Measurements from ENCODE around the gene SIRPA. TPM values are rescaled to one million over a fixed set of nuclear protein-coding genes. Genes with fewer than 3 reads are reported as not detected.

SIRPA gene
- total and polyA plus RNA-seq, 2 of the 4 experiments (the other 2 are of a cell fraction): 9.9 to 40.2 TPM

DNA sequence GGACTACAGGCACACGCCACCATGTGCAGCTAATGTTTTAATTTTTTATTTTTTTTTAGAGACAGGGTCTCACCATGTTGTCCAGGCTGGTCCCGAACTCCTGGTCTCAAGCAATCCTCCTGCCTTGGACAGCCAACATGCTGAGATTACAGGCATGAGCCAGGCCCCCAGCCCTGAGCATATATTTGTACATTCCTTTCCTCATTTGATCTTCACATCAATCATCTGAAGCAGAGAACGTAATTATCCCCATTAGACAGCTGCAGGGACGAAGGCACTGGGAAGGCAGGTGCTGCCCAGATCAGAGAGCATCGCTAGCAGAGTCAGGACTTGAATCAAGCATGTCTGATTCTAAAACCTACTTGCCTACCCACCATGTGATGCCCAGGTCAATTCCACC is 41.0 kb upstream of the SIRPA start:
- Histone ChIP-seq H4K20me1 (ENCODE audit: insufficient read depth, low read length) (no peaks in the 10 kb centered on the region), H3K36me3 (ENCODE audit: control insufficient read depth, insufficient read depth, low read length) (no peaks in the 10 kb centered on the region), H2AFZ (replicated peaks; ENCODE audit: low read length, poor library complexity) (no peak overlapping the region), H4K8ac (ENCODE audit: low read depth in 2 of 2, low read length in 2 of 2) (no peak overlapping the region), H3K23ac (ENCODE audit: low read depth, low read length) (no peak overlapping the region), H2BK20ac (ENCODE audit: low read depth, low read length) (no peak overlapping the region), H4K91ac (ENCODE audit: insufficient read depth, low read depth, low read length) (no peak overlapping the region), H3K9ac (ENCODE audit: low read depth, low read length) (no peak overlapping the region), H3K4me2 (ENCODE audit: low read depth, low read length) (no peak overlapping the region), H3K4me1 (ENCODE audit: control insufficient read depth, insufficient read depth, low read length) (no peaks in the 10 kb centered on the region; the same call in 1 of the 2 replicates), H3K56ac (ENCODE audit: extremely low read depth, insufficient read depth, low read length) (no peak overlapping the region), H3K4ac (ENCODE audit: low read depth, low read length) (no peak overlapping the region), H3K79me1 (ENCODE audit: low read depth in 1 of 2, low read length in 2 of 2) (no peaks in the 10 kb centered on the region), H2BK5ac (ENCODE audit: low read depth, low read length, poor library complexity, severe bottlenecking) (no peak overlapping the region), H3K18ac (ENCODE audit: low read depth, low read length) (no peak overlapping the region), H3K14ac (replicated peaks; ENCODE audit: low read depth, low read length) (no peak overlapping the region), H2BK120ac (ENCODE audit: low read depth, low read length) (no peak overlapping the region), H3K9me1 (ENCODE audit: insufficient read depth, low read length) (no peaks in the 10 kb centered on the region), H3K27me3 (ENCODE audit: control insufficient read depth, insufficient read depth, low read length) (peaks cover 18% of the 10 kb centered on the region), H4K5ac (ENCODE audit: low read depth, low read length) (no peak overlapping the region), H3K4me3 (ENCODE audit: insufficient read depth, low read depth, low read length) (no peak overlapping the region), H2BK15ac (ENCODE audit: low read depth, low read length) (no peak overlapping the region), H2AK5ac (ENCODE audit: low read depth, low read length) (no peak overlapping the region), H3K27ac (ENCODE audit: insufficient read depth, low read length) (no peak overlapping the region), H2AK9ac (replicated peaks; ENCODE audit: low read depth, low read length, poor library complexity) (no peak overlapping the region), H3K9me3 (ENCODE audit: control insufficient read depth, insufficient read depth, low read length) (peaks cover 3% of the 10 kb centered on the region; the same call in 1 of the 2 replicates)
- no peak for ATAC-seq (ENCODE audit: low read depth)
- TF ChIP-seq NFE2L2 (IDR thresholded peaks at IDR 0.05; ENCODE audit: low read depth, low read length): no peak
- TF ChIP-seq RAD21 (IDR thresholded peaks at IDR 0.05; ENCODE audit: low read length): no peak
- TF ChIP-seq FOS (IDR thresholded peaks at IDR 0.05; ENCODE audit: low read depth, low read length): no peak
- no peak for TF ChIP-seq MAFK (IDR thresholded peaks at IDR 0.05; ENCODE audit: low read depth, low read length)
- no peak for TF ChIP-seq CEBPB (IDR thresholded peaks at IDR 0.05; ENCODE audit: low read depth, low read length)
- TF ChIP-seq, protein P1, sequence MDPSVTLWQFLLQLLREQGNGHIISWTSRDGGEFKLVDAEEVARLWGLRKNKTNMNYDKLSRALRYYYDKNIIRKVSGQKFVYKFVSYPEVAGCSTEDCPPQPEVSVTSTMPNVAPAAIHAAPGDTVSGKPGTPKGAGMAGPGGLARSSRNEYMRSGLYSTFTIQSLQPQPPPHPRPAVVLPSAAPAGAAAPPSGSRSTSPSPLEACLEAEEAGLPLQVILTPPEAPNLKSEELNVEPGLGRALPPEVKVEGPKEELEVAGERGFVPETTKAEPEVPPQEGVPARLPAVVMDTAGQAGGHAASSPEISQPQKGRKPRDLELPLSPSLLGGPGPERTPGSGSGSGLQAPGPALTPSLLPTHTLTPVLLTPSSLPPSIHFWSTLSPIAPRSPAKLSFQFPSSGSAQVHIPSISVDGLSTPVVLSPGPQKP (IDR thresholded peaks at IDR 0.05; ENCODE audit: borderline replicate concordance, low read depth, low read length): no peak
- no peak for TF ChIP-seq POLR2A (IDR thresholded peaks at IDR 0.05; ENCODE audit: low read depth, low read length)
- intact Hi-C loops (cut with micrococcal nuclease) (no loop called here), in situ Hi-C loops (cut with MboI; ENCODE audit: low sequenced_read_pairs) (no loop called here), dilution Hi-C loops (cut with HindIII; ENCODE audit: low sequenced_read_pairs, unreplicated experiment) (no loop called here)
- POLR2A ChIA-PET (ENCODE audit: unreplicated experiment): no interaction called here
- WGBS, 2 experiments (ENCODE audit: extremely low coverage in 2 of 2, insufficient read length in 1 of 2): 53% methylated on average over 3 of the region's 5 CpGs; no CpG with 5 or more reads in 1 of the 2 experiments
- no peak for DNase-seq
- no TSS peak for BruUV-seq (replicated peaks)
- CTCF ChIA-PET: no interaction called here
